HG02759 (cell line): ENCODE data around the gene CREM.

Experiments used
- ATAC-seq: cut with Tn5 transposase; IDR thresholded peaks from one replicate; pipeline ENCODE4 v1.9.1; 2021; ENCODE audit warnings: mild to moderate bottlenecking, moderate library complexity; ENCODE audit not compliant: unreplicated experiment

Gene CREM

DNA sequence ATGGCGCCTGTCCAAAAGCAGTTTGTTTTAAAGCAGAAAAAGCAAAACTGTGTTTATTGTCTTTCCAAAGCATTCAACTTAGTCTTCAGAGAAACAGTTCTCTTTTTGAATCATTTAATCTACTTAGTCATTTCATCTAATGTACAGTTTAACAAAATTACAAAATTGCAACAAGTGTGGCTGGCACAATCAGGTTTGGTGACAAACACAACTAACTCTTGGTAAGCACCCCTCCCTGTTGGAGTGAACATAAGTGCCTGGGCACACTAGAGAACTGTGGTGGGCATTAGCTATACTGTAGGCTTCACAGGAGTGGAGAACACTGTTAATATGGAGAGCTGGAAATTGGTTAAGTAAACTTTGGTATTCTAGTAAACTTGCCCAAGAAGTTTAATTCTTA lies 6.9 kb downstream of the CREM start:
- no peak for ATAC-seq

GRCh38 chr10:35135861-35136260 lies 9.2 kb downstream of the CREM start:
- ATAC-seq: no peak

DNA sequence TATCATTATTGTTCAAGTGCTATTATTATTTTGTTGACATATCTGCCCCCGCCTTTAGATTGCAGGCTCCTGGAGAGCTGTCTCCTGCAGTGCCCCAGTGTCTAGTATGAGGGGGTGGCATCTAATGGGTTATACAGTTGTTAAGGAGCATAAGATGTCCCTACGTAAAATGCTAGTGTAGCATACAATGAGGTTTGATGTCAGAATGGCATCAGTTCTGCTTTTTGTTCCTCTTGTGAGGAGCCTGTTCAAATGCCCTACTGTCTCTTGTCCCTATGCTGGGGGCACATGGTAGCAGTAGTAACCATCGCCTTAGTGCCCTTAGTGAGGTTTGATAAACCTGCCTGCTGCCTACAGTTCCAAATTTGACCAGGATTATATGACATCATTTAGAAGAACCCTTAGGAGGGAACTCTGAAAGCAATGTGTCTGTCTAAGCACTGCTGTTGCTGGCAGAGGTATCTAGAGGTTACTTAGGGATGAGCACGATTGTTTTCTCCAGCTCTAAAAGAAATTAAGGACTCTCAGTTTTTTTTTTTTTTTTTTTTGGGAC lies 9.7 kb downstream of the CREM start:
- peak; percentile 53 for ATAC-seq

- no peak for ATAC-seq
These were observed 13.5 kb downstream of the CREM start for GRCh38 chr10:35140126-35140525.

- ATAC-seq: no peak
These were observed 14.1 kb downstream of the CREM start for GRCh38 chr10:35140727-35141126.

DNA sequence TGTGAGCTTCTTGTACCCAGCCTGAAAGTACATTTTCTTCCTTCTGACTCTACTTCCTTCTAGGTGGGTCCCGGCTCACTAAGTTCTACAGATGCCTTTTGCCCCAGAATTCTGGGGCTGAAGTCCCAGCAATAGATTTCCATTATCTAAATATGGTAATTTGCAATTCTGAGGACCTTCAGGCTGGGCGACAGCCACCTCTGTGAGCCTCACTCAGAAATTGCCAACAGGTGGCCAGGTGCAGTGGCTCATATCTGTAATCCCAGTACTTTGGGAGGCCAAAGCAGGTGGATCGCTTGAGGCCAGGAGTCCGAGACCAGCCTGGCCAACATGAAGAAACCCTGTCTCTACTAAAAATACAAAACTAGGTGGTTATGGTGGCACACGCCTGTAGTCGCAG lies 23.7 kb downstream of the CREM start:
- no peak for ATAC-seq

GRCh38 chr10:35152992-35153391 lies 26.3 kb downstream of the CREM start:
- no peak for ATAC-seq

DNA sequence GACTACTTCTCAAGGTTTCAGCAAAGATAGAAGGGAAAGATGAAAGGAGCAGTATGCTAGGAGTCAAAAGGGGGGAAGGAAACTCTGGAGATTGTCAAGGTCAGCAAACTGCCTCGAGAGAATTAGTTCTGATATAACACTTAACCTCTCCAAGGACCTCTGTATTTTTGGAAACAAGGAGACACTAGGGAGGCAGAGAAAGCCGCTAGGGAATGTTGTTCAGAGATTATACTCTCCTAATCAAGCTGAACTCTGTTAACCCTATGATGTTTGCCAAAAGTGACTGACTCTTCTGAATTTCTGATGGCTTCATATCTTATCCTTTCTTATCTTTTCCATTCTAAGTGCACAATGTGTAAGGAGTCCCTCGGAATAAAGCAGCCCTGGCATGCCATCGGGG lies 27.1 kb downstream of the CREM start:
- no peak for ATAC-seq

- no peak for ATAC-seq
These were observed 34.1 kb downstream of the CREM start for GRCh38 chr10:35160743-35161142.

- no peak for ATAC-seq
These were observed 35.3 kb downstream of the CREM start for GRCh38 chr10:35161906-35162305.

DNA sequence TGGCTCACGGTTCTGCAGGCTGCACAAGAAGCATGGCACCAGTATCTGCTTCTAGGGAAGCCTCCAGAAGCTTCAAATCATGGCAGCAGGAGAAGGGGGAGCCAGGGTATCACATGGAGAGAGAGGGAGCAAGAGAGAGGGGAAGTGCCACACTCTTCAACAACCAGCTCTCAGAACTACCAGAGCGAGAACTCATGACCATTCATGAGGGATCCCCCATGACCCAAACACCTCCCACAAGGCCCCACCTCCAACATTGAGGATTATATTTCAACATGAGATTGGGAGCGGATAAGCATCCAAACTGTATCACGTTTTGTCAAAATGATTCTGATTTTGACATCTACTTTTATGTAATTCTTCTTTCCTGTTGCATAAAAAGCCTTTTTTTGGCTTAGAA lies 38.5 kb downstream of the CREM start:
- ATAC-seq: no peak

DNA sequence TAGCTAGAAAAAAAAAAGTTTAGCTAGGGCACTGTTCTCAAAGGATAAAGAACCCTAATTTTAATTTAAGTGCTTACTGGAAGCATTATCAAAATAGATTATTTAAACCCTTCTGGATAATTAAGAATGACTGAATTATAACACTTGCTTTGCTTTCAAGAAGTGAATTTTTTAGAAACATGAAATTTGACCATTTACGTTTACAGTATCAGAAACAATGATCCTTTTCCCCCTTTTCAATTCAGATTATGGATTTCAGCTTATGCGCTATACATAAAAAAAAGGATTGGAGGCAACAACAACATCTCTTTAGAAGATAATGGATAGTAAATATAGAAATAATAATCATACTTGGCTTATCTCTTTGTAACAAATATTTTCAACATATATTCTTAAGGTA lies 39.2 kb downstream of the CREM start:
- no peak for ATAC-seq

DNA sequence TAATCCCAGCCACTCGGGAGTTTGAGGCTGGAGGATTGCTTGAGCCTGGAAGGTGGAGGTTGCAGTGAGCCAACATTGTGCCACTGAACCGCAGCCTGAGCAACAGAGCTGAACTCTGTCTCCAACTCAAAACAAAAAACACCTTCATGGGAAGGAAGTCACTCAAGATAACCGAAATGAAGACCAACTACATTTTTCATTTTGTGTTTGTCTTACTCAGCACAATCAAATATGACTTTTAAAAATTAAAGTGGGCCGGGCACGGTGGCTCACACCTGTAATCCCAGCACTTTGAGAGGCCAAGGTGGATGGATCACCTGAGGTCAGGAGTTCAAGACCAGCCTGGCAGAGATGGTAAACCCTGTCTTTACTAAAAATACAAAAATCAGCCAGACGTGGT lies 40.0 kb downstream of the CREM start:
- no peak for ATAC-seq

DNA sequence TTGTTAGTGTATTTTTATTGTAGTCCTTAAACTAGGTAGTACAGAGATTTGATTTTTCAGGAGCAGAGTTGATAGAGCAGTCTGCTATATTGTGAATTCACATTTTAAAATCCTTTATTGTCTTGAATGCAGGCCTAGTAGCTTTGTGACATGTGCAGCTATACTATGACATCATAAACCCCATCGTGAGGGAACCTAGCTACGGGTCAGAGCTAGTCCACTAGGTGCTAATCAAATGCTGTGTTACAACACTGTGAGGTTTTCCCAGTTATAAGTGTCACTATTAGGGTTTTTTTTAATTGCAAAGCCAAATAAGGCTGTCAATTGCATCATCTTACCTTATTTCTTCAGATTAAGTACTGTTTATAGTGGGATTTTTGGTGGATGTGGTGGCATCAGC lies 40.7 kb downstream of the CREM start:
- no peak for ATAC-seq

DNA sequence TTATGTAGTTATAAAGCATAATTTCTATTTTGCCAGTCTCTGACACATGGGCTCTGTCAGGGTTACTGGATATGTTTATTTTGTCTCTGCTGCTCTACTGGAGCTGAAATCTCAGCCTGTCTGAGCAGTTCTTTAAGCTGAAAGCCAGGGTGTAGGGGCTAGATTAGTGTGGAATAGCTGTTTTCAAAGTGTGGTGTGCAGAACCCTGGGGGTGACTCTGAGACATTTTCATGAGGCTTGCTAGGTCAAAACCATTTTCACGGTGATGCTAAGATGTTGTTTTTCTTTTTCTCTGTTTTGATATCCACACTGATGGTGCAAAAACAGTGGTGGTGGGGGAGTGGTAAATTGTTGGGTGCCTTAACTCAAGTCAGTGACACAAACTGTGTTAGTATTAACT lies 45.5 kb downstream of the CREM start:
- no peak for ATAC-seq

GRCh38 chr10:35172574-35172973 lies 45.9 kb downstream of the CREM start:
- ATAC-seq: no peak

DNA sequence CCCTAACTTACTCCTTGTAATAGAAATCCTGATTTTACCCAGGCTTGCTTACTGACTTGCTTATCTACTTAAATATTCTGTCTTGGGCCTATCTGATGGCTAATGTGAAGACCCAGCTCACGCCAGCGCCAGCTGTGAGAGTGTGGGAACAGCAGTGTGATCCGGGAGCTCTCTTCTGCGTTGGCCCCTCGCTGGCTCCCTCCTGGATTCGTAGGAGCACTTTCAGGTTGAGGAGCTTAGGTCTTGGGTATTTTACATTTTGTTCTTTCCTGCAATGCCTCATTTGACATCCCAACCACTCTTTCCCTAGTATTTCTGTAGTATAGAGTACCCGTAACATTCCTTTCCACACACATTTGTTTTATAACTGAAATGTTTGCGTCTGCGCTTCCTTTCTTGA lies 51.7 kb downstream of the CREM start:
- ATAC-seq: no peak

GRCh38 chr10:35182631-35183510 lies 56.2 kb downstream of the CREM start:
- no peak for ATAC-seq

DNA sequence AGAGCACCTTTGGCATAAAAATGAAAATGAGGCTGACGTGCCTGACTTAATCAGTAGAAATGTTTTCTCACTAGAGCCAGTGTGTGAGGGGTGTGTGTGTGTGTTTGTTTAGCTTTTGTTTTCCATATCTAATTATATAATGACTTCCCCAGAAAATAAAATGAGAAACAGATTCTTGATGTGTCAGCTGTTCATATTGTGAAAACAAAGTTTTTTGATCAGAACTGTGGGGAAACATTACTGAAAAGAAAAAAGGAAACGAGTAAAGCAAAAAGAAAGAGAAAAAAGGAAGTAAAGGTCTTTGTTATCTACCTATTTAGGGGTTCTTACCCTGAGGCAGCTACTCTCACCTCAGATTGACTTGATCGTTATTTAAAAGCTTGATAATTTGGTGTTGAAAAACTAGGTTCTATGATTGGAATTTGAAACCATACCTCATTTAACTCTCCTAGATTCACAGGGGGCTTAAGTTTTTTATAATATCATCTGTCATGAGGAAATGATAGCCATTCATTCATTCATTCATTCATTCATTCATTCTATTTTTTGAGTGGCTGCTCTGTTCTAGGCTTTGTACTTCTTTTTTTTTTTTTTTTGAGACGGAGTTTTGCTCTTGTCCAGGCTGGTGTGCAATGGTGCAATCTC lies 58.0 kb downstream of the CREM start:
- ATAC-seq: peak; percentile 33

DNA sequence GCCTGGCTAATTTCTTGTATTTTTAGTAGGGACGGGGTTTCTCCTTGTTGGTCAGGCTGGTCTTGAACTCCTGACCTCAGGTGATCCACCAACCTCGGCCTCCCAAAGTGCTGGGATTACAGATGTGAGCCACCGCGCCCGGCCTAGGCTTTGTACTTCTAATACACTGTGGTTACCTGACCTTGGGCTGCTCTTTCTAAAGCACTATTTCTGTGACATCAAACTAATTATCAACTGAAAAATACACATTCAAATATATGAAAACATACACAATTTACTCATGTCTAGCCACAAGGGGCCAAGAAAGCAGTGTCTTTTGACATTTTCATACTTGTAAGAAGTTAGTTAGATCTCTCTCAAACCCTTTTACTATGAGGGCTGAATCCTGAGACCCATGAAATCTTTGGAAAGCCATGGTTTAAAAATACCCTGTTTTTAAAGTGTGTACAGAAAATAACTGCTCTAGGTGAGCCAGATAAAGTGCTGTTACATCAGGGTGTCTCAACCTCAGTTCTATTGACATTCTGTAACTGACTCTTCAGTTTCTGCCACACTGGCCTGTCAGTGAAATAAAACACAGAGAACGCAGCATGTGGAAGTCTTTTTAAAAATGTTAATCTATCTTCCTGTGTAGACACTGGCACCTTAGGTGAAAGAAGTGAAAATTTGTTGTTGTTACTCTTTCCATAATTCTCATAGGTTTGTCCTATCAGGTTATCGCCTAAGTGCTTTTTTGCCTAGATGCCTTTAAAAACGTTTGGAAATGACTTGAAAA lies 58.8 kb downstream of the CREM start:
- peak; percentile 63 for ATAC-seq

DNA sequence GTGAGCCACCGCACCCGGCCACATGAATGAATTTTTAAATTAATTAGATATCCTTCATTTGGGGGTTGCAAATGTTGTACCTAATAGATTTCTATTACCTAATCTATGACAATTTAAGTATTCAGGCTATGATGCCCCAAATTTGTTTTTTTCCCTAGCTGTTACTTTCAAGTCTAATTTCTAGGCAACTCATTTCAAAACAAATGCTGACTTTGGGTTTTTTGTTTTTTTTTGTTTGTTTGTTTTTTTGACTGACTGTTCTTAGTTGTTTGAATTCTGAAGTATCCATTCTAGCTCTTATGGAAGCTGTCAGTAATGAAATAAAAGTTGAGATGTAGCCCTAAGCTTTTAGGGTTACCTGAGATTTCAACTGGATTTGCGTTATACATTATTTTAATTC lies 62.3 kb downstream of the CREM start:
- no peak for ATAC-seq
